Smooth muscle cell of the brain vasculature (primary cell): ENCODE measurements around the gene G6PD.

Experiments used
- DNase-seq: peaks from one replicate; pipeline ENCODE4 v3.0.0-alpha.2; 2012; ENCODE audit warnings: low read depth, low spot score

The G6PD gene

DNA sequence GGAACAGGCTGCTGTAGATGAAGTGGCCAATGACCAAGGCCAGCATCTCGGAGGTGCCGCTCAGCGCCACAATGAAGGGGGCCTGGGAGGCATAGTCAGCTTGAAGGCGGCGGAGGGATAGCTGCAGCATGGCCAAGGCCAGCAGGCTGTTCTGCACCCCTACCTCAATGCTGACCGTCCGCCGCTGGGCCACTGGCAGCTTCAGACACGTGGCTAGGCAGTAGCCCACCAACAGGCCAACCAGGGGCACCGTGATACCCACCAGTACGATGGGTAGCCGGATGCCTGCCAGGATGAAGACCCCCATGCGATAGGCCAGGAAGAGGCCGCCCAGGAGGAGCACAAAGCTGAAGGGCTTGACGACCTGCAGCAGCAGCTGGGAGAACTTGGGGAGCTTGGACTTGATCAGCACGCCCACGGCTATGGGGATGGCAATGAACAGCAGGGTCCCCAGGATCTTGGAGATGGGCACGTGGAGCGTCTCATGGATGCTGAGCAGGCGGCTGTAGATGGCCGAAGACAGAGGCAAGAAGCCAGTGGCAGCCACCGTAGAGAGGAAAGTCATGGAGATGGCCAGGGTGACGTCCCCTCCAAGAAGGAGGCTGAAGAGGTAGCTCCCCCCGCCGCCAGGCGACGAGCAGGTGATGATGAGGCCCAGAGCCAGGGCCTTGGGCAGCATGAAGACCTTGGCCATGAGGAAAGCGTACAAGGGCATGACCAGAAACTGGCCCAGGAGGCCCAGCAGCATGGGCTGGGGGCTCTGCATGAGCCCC lies 58.9 kb downstream of the G6PD start:
- no peak for DNase-seq

DNA sequence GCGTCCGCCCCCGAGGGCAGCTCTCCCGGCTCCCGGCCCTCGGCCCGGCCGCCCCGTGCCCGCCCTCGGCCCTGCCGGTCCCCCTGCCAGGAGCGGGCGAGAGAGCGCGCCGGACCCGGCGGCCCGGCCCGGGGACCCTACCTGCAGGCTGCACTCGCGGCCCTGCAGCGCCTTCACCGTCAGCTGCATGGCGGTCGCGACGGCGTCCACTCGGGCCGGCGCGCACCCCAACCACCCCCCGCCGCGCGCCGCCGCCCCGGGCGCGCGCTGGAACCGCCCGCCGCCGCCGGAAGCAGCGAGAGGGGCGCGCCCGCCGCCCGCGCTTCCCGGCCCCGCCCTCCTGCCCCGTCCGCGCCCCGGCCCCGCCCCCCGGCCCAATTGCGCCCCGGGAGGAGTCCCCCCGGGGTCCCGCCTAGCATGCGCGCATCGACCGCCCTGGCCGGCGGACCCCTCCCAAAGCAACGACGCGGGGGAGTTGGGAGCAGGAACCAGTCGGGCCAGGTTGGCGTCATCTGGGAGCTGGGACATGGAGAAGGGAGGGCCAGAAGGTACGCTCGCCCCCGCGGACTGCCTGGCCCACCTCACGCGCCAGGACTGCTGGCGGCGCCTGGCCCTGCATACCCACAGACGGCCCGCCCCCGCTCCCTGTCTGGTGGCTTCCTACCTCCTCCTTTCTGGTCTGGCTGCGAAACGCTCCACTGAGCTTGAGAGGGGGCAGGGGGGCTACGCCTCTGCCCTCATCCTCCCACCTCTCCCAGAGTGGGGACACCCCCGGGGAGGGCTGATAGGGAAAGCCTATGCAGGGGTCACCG lies 60.0 kb downstream of the G6PD start, which contains the start of gene UBL4A:
Gene UBL4A, minus strand, starts transcription at position 220 of the 812 bp plus-strand sequence. Its CDS starts 31 bp downstream, at position 189.
- DNase-seq = no peak

DNA sequence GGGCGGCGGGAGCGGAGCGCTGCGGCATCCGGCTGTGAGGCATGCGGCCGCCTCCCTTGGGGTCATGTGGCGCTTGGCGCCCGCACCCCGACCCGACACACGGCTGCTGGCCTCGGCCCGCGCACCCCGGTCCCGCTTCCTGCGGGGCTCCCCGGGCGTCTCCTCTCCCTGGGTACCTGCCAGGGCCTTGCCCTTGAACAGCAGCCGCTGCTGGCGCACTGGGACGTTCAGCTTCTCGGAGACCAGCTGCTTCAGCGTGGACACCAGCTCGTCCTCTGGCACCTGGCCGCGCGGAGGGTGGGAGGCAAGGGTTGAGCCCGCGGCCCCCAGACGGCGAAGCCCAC lies 60.6 kb downstream of the G6PD start:
- no peak for DNase-seq

DNA sequence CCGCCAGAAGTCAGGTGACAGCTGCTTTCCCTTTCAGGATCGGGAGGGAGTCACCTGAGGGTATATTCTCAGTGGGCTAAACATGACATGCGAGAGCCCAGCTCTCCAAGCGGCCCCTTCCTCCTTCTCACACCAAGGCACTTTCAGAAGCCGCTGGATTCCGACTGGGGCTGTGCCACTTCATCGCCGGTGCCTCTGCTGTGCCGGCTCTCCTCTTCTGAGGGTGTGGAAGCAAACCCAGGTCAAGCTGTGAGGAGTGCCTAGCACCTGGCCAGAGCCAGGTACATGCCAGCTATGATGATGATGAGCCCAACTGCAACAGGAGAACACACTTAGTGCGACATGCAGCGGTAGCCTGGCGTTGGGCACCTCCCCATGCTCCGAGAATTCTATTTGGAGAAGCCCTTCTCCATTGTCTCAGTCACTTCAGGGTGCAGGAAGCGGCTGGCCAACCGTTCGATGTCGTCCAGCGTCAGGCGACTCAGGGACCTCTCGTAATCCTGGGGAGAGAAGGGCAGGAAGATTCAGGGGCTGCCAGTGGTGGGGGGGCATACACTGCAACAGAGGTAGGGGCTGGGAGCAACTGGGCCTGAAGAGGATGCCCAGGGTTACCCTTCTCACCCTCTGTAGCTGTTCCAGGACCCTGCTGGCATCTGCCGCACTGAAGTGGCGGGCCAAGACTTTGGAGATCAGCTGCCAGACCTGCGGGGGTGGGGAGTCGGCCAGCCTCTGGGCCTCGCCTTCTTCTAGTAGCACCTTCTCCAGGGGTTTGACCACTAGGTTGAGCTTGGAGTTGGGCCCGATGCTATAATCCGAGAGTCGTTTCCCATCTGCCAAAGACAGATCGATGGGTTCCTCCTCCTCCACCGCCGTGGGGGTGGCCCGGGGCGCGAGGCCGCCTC lies 61.2 kb downstream of the G6PD start:
- no peak for DNase-seq

DNA sequence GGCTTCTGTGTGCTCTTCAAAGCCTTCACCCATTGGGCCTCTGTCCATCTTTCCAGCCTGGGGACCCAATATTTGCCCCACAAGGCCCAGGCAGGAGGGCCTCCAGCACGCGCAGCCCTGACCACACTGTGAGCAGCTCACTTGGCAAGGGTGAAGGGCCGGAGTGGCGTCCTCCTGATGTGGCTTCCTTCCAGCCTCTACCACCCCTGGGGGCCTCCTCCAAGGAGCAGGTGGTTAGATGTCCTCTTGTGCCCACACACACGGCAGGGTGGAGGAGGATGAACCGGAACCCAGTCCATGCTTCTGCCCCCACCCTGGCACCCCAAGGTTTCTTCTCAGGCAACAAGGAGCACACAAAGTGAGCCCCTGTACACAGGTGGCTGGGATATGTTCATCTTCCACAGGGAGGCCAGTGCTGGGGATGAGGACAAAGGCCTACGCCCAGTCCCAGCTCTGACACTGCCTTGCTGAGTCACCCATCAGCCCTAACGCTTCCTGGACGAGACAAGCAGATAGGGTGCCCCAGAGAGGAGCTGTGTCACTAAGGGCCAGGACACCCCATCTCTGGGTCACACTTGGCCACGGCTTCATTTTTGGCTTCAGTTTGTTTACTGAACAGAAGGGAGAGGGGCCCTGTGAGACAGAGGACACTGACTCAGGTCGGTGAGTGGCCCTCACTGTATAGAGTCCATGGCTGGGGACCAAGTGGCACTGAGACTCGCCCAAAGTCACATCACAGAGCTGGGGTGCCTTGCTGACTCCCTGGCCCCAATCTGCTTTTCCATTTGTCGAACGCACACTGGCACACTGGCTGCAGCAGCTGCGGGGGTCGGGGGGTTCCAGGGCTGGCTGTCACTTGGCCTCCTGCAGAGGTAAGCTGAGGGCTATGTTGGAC lies 62.1 kb downstream of the G6PD start:
- DNase-seq = no peak

DNA sequence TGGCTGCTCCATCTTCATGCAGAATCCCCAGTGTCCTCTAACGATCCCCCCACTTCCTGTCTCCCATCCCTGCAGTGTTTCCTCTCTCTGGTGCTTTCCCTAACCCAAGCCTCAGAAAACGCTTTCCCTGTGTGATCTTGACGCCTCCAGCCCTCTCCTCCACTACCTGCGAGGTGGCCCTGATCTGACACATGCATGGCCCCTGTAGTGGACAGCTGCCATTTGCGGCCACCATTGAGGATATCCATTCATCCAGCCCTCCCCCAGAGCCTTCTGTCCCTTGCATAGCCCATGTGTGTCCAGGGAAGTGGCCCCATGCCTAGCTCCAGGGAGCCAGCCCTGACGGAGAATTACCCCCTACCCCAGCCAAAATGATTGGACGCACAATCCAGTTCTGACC lies 63.3 kb downstream of the G6PD start:
- no peak for DNase-seq

DNA sequence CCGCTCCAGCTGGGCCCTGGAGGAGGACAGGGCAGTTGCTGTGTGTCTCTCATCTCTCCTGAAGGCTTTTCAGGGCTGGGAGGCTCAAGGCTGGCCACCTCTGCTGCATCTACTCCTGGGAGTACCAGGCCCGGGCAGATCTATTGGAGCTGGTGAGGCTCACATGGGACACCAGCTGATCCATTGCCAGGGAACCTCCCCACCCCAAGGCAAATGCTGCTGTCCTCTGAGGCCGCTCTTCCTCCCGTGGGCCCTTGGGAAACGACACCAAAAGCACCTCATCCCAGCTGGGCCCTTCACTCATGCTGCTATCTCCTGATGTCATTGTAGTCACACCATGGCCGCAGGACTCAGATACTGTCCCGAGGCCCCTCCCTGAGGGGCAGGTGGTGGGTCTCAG lies 63.9 kb downstream of the G6PD start:
- DNase-seq = no peak

DNA sequence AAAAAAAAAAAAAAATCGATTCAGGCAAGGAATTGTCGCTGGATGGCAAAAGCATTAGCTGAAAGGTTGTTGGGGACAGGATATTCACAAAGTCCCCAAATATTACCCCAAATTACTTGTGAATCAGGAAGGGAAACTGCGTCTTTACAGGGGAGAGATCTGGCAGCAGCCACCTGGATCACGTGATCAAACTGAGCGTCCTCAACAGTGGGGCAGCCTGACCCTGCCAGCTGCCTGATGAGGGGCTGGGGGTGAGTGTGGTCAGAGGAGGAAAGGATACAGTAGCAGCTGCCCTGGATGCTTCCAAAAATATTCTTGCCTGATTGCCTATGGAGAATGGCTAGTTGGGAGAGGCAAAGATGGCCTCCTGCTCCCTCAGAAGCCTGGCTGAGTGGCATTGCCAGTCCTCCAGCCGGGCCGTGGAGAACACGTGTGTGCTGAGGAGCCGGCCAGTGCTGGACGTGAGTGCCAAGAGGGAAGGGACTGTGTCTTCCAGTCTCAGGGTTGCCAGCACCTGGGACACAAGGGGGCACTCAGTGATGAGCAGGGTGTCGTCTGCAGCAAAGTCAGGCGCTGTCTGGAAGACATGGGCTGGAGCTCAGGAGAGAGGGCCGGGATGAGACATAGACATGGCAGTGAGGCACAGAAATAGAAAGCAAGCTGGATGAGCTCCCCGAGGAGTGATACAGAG lies 64.6 kb downstream of the G6PD start:
- DNase-seq = no peak
